K562 (cell line): ENCODE results near the gene SNPH. TPM values are rescaled to one million over a fixed set of nuclear protein-coding genes. Genes with fewer than 3 reads are reported as not detected.

Experiments
- ATAC-seq: fragments of 200-7000 bp; cut with Tn5 transposase; 3 replicates; pipeline ENCODE4 v1.9.1; 2020; ENCODE audit warnings: moderate library complexity
- BruUV-seq: library from RNA; stranded (reverse); fragments of 400-500 nt; replicated peaks from 2 replicates; lab custom pipeline; 2021; lab: Mats Ljungman, UMichigan
- CTCF ChIA-PET: fragments of 300-600 bp; formaldehyde crosslinking; extraction: SDS; loops from one replicate; lab custom pipeline; 2021; ENCODE audit warnings: low intra/inter-chr PET ratio; lab: Yijun Ruan, JAX
- POLR2A ChIA-PET: fragments of 300-600, 350-650 bp; sonication (Branson Sonifier 250); formaldehyde crosslinking; extraction: SDS; loops from one replicate; lab custom pipeline; 2021; ENCODE audit warnings: antibody characterized with exemption, inconsistent platforms; lab: Yijun Ruan, JAX
- DNase-seq, 4 experiments: peaks; one replicate each; pipeline versions ENCODE4 v3.0.0 to v3.0.0-alpha.2; 2011 to 2018; ENCODE audit warnings: low spot score in 3 of 4, mixed read lengths in 3 of 4; ENCODE audit errors: extremely low read depth in 1 of 4
- FAIRE-seq: peaks from 2 replicates; lab custom pipeline; 2011; peaks lifted over from hg19 to GRCh38; lab: Jason Lieb, UNC
- H2AFZ ChIP-seq: 2 replicates; pipeline ENCODE4 v1.6.0; 2011; ENCODE audit warnings: low read depth, low read length, control low read depth, inconsistent platforms
- H3K27ac ChIP-seq: fragments of 200-600 bp; 3 replicates; pipeline ENCODE4 v1.8.0; 2011; ENCODE audit warnings: low read depth, mild to moderate bottlenecking, control low read depth, inconsistent platforms, low read length, moderate library complexity, mixed read lengths; ENCODE audit errors: extremely low read depth
- H3K27me3 ChIP-seq, 2 experiments: fragments of 300-600 bp in 1 of 2; 2 replicates in 1 of 2; 3 replicates in 1 of 2; pipeline versions ENCODE4 v1.6.0 to v1.8.0; 2011; ENCODE audit warnings: inconsistent platforms in 2 of 2, low read length in 2 of 2, mild to moderate bottlenecking in 1 of 2, mixed read lengths in 1 of 2, moderate library complexity in 1 of 2; ENCODE audit not compliant: control insufficient read depth in 2 of 2, insufficient read depth in 2 of 2
- H3K36me3 ChIP-seq: fragments of 300-600 bp; 3 replicates; pipeline ENCODE4 v1.8.0; 2011; ENCODE audit warnings: mild to moderate bottlenecking, low read length, inconsistent platforms; ENCODE audit not compliant: control insufficient read depth, insufficient read depth
- H3K4me1 ChIP-seq, 2 experiments: fragments of 200-600 bp in 1 of 2; replicated peaks in 1 of 2; 2 replicates in 1 of 2; 3 replicates in 1 of 2; pipeline versions ENCODE4 v1.5.1 to v1.8.0; 2011; ENCODE audit warnings: inconsistent platforms in 2 of 2, low read length in 2 of 2, mild to moderate bottlenecking in 1 of 2, mixed read lengths in 1 of 2, moderate library complexity in 1 of 2; ENCODE audit not compliant: control insufficient read depth in 2 of 2, insufficient read depth in 2 of 2
- H3K4me2 ChIP-seq: 2 replicates; pipeline ENCODE4 v1.6.1; 2011; ENCODE audit warnings: low read length, control low read depth, inconsistent platforms, mixed read lengths; ENCODE audit not compliant: insufficient read depth
- H3K4me3 ChIP-seq: fragments of 200-600 bp; sonication (generic), shearing (Covaris generic); 2 replicates; pipeline ENCODE4 v1.5.1; 2016; ENCODE audit warnings: control low read depth, inconsistent platforms
- H3K79me2 ChIP-seq: fragments of 200-600 bp; 3 replicates; pipeline ENCODE4 v1.8.0; 2011; ENCODE audit warnings: low read length, inconsistent platforms; ENCODE audit not compliant: control insufficient read depth, insufficient read depth
- H3K9ac ChIP-seq, 2 experiments: 2 replicates each; pipeline versions ENCODE4 v1.6.0 to v1.6.1; 2011; ENCODE audit warnings: low read depth in 2 of 2, low read length in 2 of 2, control low read depth in 1 of 2, inconsistent platforms in 1 of 2, mild to moderate bottlenecking in 1 of 2, mixed read lengths in 1 of 2; ENCODE audit not compliant: insufficient read depth in 1 of 2
- H3K9me1 ChIP-seq: one replicate; pipeline ENCODE4 v1.6.0; 2011; ENCODE audit warnings: inconsistent platforms, mild to moderate bottlenecking, low read length, moderate library complexity; ENCODE audit not compliant: control insufficient read depth, insufficient read depth
- H3K9me3 ChIP-seq: replicated peaks from 2 replicates; pipeline ENCODE4 v1.5.1; 2011; ENCODE audit warnings: low read depth, low read length, inconsistent platforms; ENCODE audit not compliant: control insufficient read depth, insufficient read depth
- H4K20me1 ChIP-seq: replicated peaks from 2 replicates; pipeline ENCODE4 v1.6.1; 2011; ENCODE audit warnings: low read length, inconsistent platforms, mixed read lengths; ENCODE audit not compliant: control insufficient read depth, insufficient read depth
- ADNP ChIP-seq: fragments of 200-800 bp; sonication (Bioruptor generic); IDR thresholded peaks from 2 replicates; pipeline ENCODE4 v1.6.1; 2016; ENCODE audit warnings: missing genetic modification characterization, missing compliant biosample characterization
- CBFA2T3 ChIP-seq: fragments of 450-650 bp; IDR thresholded peaks from 2 replicates; pipeline ENCODE4 v1.6.1; 2017
- CBX8 ChIP-seq: fragments of 200-600 bp; sonication (generic); IDR thresholded peaks from 2 replicates; pipeline ENCODE4 v1.6.1; 2012; ENCODE audit warnings: borderline replicate concordance, mixed run types, low read depth, mild to moderate bottlenecking, moderate library complexity, mixed read lengths, low read length, control low read depth, inconsistent platforms; ENCODE audit not compliant: poor library complexity, severe bottlenecking; ENCODE audit errors: extremely low read depth
- CHD2 ChIP-seq: IDR thresholded peaks from 2 replicates; pipeline ENCODE4 v1.6.1; 2011; ENCODE audit warnings: low read depth, low read length
- DACH1 ChIP-seq: fragments of 450-650 bp; IDR thresholded peaks from 2 replicates; pipeline ENCODE4 v1.6.1; 2018; ENCODE audit not compliant: partially characterized antibody
- FUS ChIP-seq: fragments of 200-400 bp; formaldehyde crosslinking; optimal IDR thresholded peaks from 2 replicates; pipeline ENCODE3; 2017; ENCODE audit warnings: low read depth, low read length
- MTA2 ChIP-seq: fragments of 450-650 bp; IDR thresholded peaks from 2 replicates; pipeline ENCODE4 v1.6.1; 2016; ENCODE audit warnings: low read depth
- NR1H2 ChIP-seq: sonication (generic); formaldehyde crosslinking; IDR thresholded peaks from 2 replicates; pipeline ENCODE4 v1.4.0; 2020; ENCODE audit warnings: mild to moderate bottlenecking, missing genetic modification reagents
- RAD21 ChIP-seq, 2 experiments: fragments of 250-450 bp in 1 of 2; fragments of 450-650 bp in 1 of 2; sonication (Bioruptor Pico) in 1 of 2; formaldehyde crosslinking in 1 of 2; IDR thresholded peaks in 1 of 2; conservative IDR thresholded peaks in 1 of 2; 2 replicates each; pipeline versions ENCODE4 v1.4.0 to v1.8.0; 2020 to 2022; ENCODE audit warnings: mild to moderate bottlenecking in 2 of 2, moderate library complexity in 1 of 2
- RBBP5 ChIP-seq: fragments of 200-600 bp; sonication (generic); IDR thresholded peaks from 2 replicates; pipeline ENCODE4 v1.6.1; 2012; ENCODE audit warnings: borderline replicate concordance, mild to moderate bottlenecking, low read length, control low read depth, inconsistent platforms; ENCODE audit not compliant: insufficient read depth, poor library complexity, severe bottlenecking
- STAG1 ChIP-seq: sonication (generic); formaldehyde crosslinking; IDR thresholded peaks from 2 replicates; pipeline ENCODE4 v1.5.0; 2020; ENCODE audit warnings: missing genetic modification reagents, borderline replicate concordance
- ZFP30 ChIP-seq: fragments of 250-450 bp; sonication (Bioruptor Pico); IDR thresholded peaks from 2 replicates; pipeline ENCODE4 v1.8.0; 2022; ENCODE audit warnings: moderate library complexity, mild to moderate bottlenecking, inconsistent platforms, borderline replicate concordance
- ZNF224 ChIP-seq: sonication (generic); formaldehyde crosslinking; IDR thresholded peaks from 2 replicates; pipeline ENCODE4 v1.8.0; 2022; ENCODE audit warnings: mild to moderate bottlenecking, missing genetic modification reagents
- WGBS: fragments of 100-300 bp; shearing (Covaris generic); methylation state at CpG from one replicate; pipeline ENCODE4 v1.1.6; 2016; ENCODE audit warnings: low coverage, mixed read lengths; ENCODE audit not compliant: insufficient coverage; ENCODE audit errors: missing lambda C conversion rate; 5-methylcytosine and 5-hydroxymethylcytosine counted together
- in situ Hi-C: fragments of 300-500 bp; cut with MboI; formaldehyde crosslinking; loops from 4 replicates; pipeline ENCODE4 v1.15.0; 2018; ENCODE audit warnings: inconsistent platforms, mixed read lengths
- intact Hi-C: fragments of 100-400 bp; cut with micrococcal nuclease; formaldehyde crosslinking; loops from 2 replicates; pipeline ENCODE4 v1.14.2; 2022
- polyA plus RNA-seq, 8 experiments: library from polyadenylated mRNA; depleted of rRNA in 4 of 8; stranded (reverse) in 5 of 8; unstranded in 3 of 8; fragments of >200 nt; fragmentation: Nextera tagmentation in 2 of 8; fragmentation: Illumina TruSeq in 1 of 8; extraction: Ambion mirVana in 2 of 8; extraction: Trizol in 1 of 8; gene quantifications; 2 replicates each; pipeline versions ENCODE4 v1.2.1 to v1.2.3, GENCODE V29; 2011 to 2014; ENCODE audit warnings: inconsistent platforms in 1 of 8, missing spikeins in 1 of 8
- total RNA-seq, 7 experiments: library from RNA; depleted of rRNA in 6 of 7; stranded (reverse); fragments of >200 nt in 6 of 7; fragmentation: Illumina TruSeq in 2 of 7; extraction: Trizol in 2 of 7; gene quantifications; 2 replicates each; pipeline versions ENCODE4 v1.2.1 to v1.2.3, GENCODE V29; 2011 to 2021; ENCODE audit warnings: low replicate concordance in 1 of 7
- TF ChIP-seq, protein P1 (sequence below): fragments of 450-650 bp; IDR thresholded peaks from 2 replicates; pipeline ENCODE4 v1.6.1; 2016; ENCODE audit warnings: low read depth, mild to moderate bottlenecking, moderate library complexity
- TF ChIP-seq, protein P2 (sequence below): sonication (generic); formaldehyde crosslinking; IDR thresholded peaks from 2 replicates; pipeline ENCODE4 v1.8.1; 2023; ENCODE audit warnings: mild to moderate bottlenecking, missing genetic modification reagents

SNPH gene
- total and polyA plus RNA-seq, 9 of the 15 experiments (the other 6 are each of a cell fraction or from before 2014, with no cell fraction given) = 0.03 to 4.2 (median 1.4) TPM

DNA sequence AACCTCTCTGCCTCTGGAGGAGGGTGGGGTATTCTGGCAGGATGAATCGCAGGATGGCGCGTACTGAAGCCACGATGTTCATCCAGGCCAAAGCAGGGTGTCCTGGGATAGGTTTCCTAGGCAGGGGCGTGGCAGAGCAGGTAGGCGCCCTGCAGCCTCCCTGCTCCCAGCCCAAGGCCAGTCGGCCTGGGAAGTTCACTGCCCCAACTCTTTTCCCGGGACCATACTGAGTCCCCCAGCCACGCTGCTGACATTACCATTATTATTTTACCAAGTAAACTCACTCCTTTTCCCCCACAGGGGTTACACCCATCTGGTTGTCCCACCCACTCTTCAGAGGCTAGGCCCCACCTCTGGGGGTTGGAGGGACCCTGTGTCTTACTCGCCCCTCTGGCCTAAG lies 41.1 kb downstream of the SNPH start:
- WGBS = 73% methylated on average over 6 of the region's 10 CpGs
- no peaks in the 10 kb centered on the region for H3K79me2 ChIP-seq
- no peaks in the 10 kb centered on the region for H3K27me3 ChIP-seq
- H3K4me2 ChIP-seq = no peak overlapping the region
- CTCF ChIA-PET = no interaction called here
- H3K27ac ChIP-seq = no peak overlapping the region
- FAIRE-seq (no peak), DNase-seq (no peak), ATAC-seq (no peak)
- no peaks in the 10 kb centered on the region for H3K36me3 ChIP-seq
- POLR2A ChIA-PET = interaction anchor here (0.9 kb wide), 1 partner anchor 18 kb away, joined by 3 read pairs; no protein-coding TSS in a partner anchor
- in situ Hi-C loops (no loop called here), intact Hi-C loops (loop anchor here (10.0 kb wide), 1 partner anchor 92 kb away; no protein-coding TSS in a partner anchor)
- H3K9ac ChIP-seq = peak overlapping the region in 1 of 2 experiments; percentile 61; a peak in 1 of 4 replicates
- H3K9me1 ChIP-seq = no peaks in the 10 kb centered on the region
- H2AFZ ChIP-seq = no peak overlapping the region
- peaks cover 0 to 20% of the 10 kb centered on the region in 2 experiments; a peak in 2 of 5 replicates for H3K4me1 ChIP-seq
- H4K20me1 ChIP-seq = no peaks in the 10 kb centered on the region
- BruUV-seq = no TSS peak
- no peaks in the 10 kb centered on the region for H3K9me3 ChIP-seq
- H3K4me3 ChIP-seq = no peak overlapping the region
- TF ChIP-seq RAD21 (CRISPR knock-in tag; conservative IDR thresholded peaks at IDR 0.05 in 1 of 2, IDR thresholded peaks at IDR 0.05 in 1 of 2) (no peak), STAG1 (CRISPR knock-in tag) (no peak), CBFA2T3 (no peak), RBBP5 (no peak), ZFP30 (CRISPR knock-in tag) (no peak), ZNF224 (no peak), CBX8 (no peak), ADNP (tag) (no peak), CHD2 (no peak), MTA2 (no peak), FUS (no peak), NR1H2 (CRISPR knock-in tag) (no peak), DACH1 (no peak)
- TF ChIP-seq, protein P1, sequence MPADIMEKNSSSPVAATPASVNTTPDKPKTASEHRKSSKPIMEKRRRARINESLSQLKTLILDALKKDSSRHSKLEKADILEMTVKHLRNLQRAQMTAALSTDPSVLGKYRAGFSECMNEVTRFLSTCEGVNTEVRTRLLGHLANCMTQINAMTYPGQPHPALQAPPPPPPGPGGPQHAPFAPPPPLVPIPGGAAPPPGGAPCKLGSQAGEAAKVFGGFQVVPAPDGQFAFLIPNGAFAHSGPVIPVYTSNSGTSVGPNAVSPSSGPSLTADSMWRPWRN = no peak
- TF ChIP-seq, protein P2, sequence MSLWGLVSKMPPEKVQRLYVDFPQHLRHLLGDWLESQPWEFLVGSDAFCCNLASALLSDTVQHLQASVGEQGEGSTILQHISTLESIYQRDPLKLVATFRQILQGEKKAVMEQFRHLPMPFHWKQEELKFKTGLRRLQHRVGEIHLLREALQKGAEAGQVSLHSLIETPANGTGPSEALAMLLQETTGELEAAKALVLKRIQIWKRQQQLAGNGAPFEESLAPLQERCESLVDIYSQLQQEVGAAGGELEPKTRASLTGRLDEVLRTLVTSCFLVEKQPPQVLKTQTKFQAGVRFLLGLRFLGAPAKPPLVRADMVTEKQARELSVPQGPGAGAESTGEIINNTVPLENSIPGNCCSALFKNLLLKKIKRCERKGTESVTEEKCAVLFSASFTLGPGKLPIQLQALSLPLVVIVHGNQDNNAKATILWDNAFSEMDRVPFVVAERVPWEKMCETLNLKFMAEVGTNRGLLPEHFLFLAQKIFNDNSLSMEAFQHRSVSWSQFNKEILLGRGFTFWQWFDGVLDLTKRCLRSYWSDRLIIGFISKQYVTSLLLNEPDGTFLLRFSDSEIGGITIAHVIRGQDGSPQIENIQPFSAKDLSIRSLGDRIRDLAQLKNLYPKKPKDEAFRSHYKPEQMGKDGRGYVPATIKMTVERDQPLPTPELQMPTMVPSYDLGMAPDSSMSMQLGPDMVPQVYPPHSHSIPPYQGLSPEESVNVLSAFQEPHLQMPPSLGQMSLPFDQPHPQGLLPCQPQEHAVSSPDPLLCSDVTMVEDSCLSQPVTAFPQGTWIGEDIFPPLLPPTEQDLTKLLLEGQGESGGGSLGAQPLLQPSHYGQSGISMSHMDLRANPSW (CRISPR knock-in tag) = no peak
